Measurements from ENCODE around the gene DGKG. TPM values are rescaled to one million over a fixed set of nuclear protein-coding genes. Genes with fewer than 3 reads are reported as not detected.

DGKG gene
- polyA plus RNA-seq, 1 of the 3 experiments (the other 2 are of a cell fraction) = 0.12 TPM

- no peaks in the 10 kb centered on the region for H3K4me1 ChIP-seq (ENCODE audit: control insufficient read depth in 1 of 2, insufficient read depth in 2 of 2, low read depth in 1 of 2, low read length in 1 of 2)
- CTCF ChIA-PET = no interaction called here
- no peak overlapping the region for H3K9ac ChIP-seq
- no peaks in the 10 kb centered on the region for H3F3A ChIP-seq (replicated peaks; ENCODE audit: insufficient read depth)
- H3K79me2 ChIP-seq (ENCODE audit: insufficient read depth) = no peaks in the 10 kb centered on the region
- H3K4me3 ChIP-seq (ENCODE audit: low read depth in 2 of 2, low read length in 1 of 2) = no peak overlapping the region
- POLR2A ChIA-PET = no interaction called here
- H3K36me3 ChIP-seq (replicated peaks in 1 of 2; ENCODE audit: control insufficient read depth in 1 of 2, insufficient read depth in 2 of 2, low read length in 1 of 2) = no peaks in the 10 kb centered on the region
- H3K27me3 ChIP-seq (ENCODE audit: insufficient read depth) = peaks cover 11% of the 10 kb centered on the region; the same call in 1 of the 2 replicates
- H3K27ac ChIP-seq (ENCODE audit: low read depth in 2 of 2, low read length in 1 of 2) = no peak overlapping the region
- no peaks in the 10 kb centered on the region for H3K9me3 ChIP-seq
- H3K9me2 ChIP-seq = no peaks in the 10 kb centered on the region
- no peak overlapping the region for H3K4me2 ChIP-seq
- no peak for TF ChIP-seq SMC3 (IDR thresholded peaks at IDR 0.05; ENCODE audit: low read depth, low read length)
- TF ChIP-seq SIN3A (IDR thresholded peaks at IDR 0.05; ENCODE audit: borderline replicate concordance, low read depth, low read length) = no peak
- TF ChIP-seq TAF1 (IDR thresholded peaks at IDR 0.05; ENCODE audit: borderline replicate concordance, low read depth, low read length) = no peak
- no peak for TF ChIP-seq USF2 (IDR thresholded peaks at IDR 0.05; ENCODE audit: borderline replicate concordance, low read depth, low read length)
- no peak for TF ChIP-seq POLR2AphosphoS5 (IDR thresholded peaks at IDR 0.05; ENCODE audit: low read depth, low read length)
- TF ChIP-seq RFX5 (IDR thresholded peaks at IDR 0.05; ENCODE audit: low read length) = no peak
- no peak for TF ChIP-seq RCOR1 (IDR thresholded peaks at IDR 0.05; ENCODE audit: low read length)
- DNase-seq = no peak
- H4K20me1 ChIP-seq (ENCODE audit: insufficient read depth) = no peaks in the 10 kb centered on the region
- H2AFZ ChIP-seq (ENCODE audit: low read depth) = no peak overlapping the region
- WGBS (ENCODE audit: low lambda C conversion rate) = 51% methylated on average over 2 of the region's 2 CpGs
Observed at GRCh38 chr3:186170516-186170915, 191.5 kb downstream of the DGKG start.

GRCh38 chr3:186169379-186169778, 192.7 kb downstream of the DGKG start:
- TF ChIP-seq ZBTB33 (IDR thresholded peaks at IDR 0.05; ENCODE audit: borderline replicate concordance, low read depth) = no peak
- no peak for TF ChIP-seq MEF2A (IDR thresholded peaks at IDR 0.05; ENCODE audit: borderline replicate concordance, low read depth)
- no peak for TF ChIP-seq RCOR1 (IDR thresholded peaks at IDR 0.05; ENCODE audit: low read length)
- no peak for TF ChIP-seq PBX3 (IDR thresholded peaks at IDR 0.05)
- no peak for TF ChIP-seq YY1 (IDR thresholded peaks at IDR 0.05; ENCODE audit: low read depth)
- no peak for TF ChIP-seq NFIC (IDR thresholded peaks at IDR 0.05; ENCODE audit: borderline replicate concordance)
- Histone ChIP-seq H3K9ac (no peak overlapping the region), H3K4me3 (ENCODE audit: low read depth in 2 of 2, low read length in 1 of 2) (no peak overlapping the region), H3K9me2 (no peaks in the 10 kb centered on the region), H3K27ac (ENCODE audit: low read depth in 2 of 2, low read length in 1 of 2) (no peak overlapping the region), H3K4me1 (ENCODE audit: control insufficient read depth in 1 of 2, insufficient read depth in 2 of 2, low read depth in 1 of 2, low read length in 1 of 2) (no peaks in the 10 kb centered on the region), H3F3A (replicated peaks; ENCODE audit: insufficient read depth) (no peaks in the 10 kb centered on the region), H2AFZ (ENCODE audit: low read depth) (no peak overlapping the region), H3K36me3 (replicated peaks in 1 of 2; ENCODE audit: control insufficient read depth in 1 of 2, insufficient read depth in 2 of 2, low read length in 1 of 2) (no peaks in the 10 kb centered on the region), H3K4me2 (no peak overlapping the region), H4K20me1 (ENCODE audit: insufficient read depth) (no peaks in the 10 kb centered on the region), H3K9me3 (no peaks in the 10 kb centered on the region), H3K79me2 (ENCODE audit: insufficient read depth) (no peaks in the 10 kb centered on the region), H3K27me3 (ENCODE audit: insufficient read depth) (peaks cover 11% of the 10 kb centered on the region; the same call in 1 of the 2 replicates)
- WGBS (ENCODE audit: low lambda C conversion rate) = 87% methylated on average over 2 of the region's 2 CpGs
- CTCF ChIA-PET = no interaction called here
- DNase-seq = no peak
- POLR2A ChIA-PET = no interaction called here
